Measurements from ENCODE around the gene PKD2L1.
"Not testable (repeated sequence)": the region's sequence is repeated elsewhere in the genome, so short reads cannot be mapped to it uniquely, and the experiment has no call there.

Gene PKD2L1

GRCh38 chr10:100276971-100277370 is 53.1 kb downstream of the PKD2L1 start:
- DNase-seq: not testable (repeated sequence)

DNA sequence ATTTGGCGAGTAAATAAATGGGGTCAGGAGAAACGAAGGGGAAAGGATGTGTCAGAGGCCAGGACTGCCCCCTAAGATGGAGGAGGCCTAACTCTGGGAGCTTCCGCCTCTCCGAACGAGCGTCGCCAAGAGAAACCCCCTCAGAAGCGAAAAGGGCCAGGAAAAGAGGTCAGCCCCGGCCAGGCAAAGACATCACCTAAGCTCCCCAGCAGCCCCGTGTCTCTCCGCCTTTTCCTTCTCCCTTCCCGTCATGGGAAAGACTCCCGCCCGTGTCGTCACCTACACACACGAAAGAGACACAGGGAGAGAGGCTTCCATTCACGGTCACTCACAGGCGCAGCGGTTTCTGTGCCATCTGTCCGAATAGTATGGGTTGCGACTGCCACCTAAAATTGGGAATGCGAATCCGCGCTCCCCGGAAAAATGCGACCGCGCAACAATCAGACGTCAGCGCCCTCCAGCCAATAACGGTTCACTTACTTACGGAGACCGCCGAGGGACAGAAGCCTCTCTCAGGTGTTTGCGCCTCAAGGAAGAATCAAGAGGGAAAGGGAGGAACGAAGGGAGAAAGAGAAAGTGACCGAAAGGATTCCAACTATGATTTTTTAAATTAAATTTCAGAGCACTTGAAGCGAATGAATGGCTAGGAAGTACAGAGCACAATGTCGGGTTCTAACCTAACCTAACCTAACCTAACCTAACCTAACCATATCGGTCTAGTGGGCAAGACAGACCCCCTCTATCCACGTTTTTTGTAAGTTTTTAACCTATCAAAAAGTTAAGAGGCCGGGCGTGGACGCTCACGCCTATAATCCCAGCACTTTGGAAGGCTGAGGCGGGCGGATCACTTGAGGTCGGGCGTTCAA is 62.6 kb downstream of the PKD2L1 start, which contains the start of gene CWF19L1:
Gene CWF19L1, minus strand, starts transcription at position 400 of the 866 bp plus-strand sequence. Its CDS starts 45 bp downstream, at position 355.
- peak; percentile 49 for DNase-seq

DNA sequence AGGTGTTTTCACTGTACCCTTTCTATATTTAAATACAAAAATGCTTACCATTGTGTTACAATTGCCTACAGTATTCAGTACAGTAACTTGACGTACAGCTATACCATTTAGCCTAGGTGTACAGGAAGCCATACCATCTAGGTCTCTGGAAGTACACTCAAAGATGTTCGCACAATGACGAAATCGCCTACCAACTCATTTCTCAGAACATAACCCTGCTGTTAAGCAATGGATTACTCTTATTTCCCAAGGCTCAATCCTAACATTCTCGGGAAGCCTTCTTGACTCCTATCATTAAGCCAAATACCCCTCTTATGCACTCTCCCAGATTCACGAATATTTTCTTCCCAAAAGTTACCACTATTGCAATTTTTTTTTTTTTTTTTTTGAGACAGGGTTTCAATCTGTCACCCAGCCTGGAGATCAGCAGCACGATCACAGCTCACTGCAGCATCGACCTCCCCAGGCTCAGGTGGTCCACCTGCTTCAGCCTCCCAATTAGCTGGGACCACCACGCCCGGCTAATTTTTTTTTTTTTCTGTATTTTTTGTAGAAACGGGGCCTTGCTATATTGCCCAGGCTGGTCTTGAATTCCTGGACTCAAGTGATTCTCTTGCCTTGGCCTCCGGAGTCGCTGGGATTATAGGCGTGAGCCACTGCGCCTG is 64.1 kb downstream of the PKD2L1 start:
- DNase-seq: no peak

DNA sequence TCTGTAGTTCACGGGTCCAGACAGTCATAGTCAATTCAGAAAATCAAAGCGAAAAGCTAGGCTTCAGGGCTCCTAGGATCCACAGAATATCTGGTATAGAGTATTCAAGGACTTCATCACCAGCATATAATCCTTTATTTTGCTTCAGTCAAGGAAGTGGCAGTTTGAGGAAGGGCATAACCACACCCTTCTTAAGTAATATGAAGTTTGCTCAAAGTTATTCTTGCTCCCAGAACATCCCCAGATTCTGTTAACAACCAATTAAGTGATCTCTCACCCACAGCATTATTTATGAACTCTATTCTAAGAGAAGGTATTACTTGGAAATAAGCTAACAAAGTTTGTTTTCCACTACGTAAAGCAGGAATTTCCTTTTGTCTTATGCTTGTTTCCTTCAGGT is 75.8 kb downstream of the PKD2L1 start:
- no peak for DNase-seq

GRCh38 chr10:100253041-100253440 is 77.0 kb downstream of the PKD2L1 start:
- no peak for DNase-seq

DNA sequence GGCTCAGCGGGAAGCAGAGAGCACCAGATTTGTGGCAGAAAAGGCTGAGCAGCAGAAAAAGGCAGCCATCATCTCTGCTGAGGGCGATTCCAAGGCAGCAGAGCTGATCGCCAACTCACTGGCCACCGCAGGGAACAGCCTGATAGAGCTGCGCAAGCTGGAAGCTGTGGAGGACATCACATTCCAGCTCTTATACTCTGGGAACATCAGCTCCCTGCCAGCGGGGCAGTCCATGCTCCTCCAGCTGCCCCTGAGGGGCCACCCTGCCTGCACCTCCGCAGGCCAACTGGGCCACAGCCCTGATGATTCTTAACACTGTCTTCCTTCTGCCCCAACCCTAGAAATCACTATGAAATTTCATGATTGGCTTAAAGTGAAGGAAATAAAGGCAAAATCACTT is 81.2 kb downstream of the PKD2L1 start:
- DNase-seq: no peak

DNA sequence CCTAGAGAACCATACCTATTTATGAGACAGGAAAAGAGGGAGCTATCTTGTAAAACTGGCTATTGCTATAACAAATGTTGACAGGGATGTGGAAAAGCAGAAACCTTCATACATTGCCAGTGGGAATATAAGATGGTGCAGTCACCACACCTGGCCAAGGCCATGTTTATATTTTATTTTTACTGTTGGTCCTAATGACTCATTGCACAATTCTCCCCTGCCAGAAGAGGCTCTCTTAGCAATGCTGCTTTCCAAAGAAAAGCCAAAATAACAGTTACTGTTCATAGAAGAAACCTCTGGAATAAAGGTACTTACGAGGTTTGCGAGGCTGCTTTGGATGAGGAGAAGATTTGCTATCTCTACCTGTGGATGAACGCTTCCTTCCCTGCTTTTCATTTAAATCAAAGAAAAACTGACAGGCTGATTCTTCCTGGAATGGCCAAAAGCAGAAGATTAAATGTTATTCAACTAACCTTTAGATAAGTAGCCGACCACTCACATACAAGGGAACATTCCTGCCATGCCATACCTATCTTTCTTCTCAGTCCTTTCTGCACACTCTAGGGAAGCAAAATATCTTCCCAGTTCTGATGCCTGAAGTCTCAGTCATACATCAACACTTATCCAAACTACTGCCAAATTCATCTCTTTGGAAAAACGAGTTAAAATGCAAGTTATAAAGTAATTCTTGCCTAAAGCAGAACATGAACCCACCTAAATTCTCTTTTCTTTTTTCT is 84.4 kb downstream of the PKD2L1 start:
- no peak for DNase-seq

GRCh38 chr10:100239851-100240250 is 90.2 kb downstream of the PKD2L1 start:
- DNase-seq: no peak

- no peak for DNase-seq
Observed at GRCh38 chr10:100238429-100238828, 91.6 kb downstream of the PKD2L1 start.

Measured in 8988T (cell line).